Measurements from ENCODE around the gene SLC44A5.

- TF ChIP-seq CTCF (IDR thresholded peaks at IDR 0.05) (no peak), EZH2 (IDR thresholded peaks at IDR 0.05; ENCODE audit: borderline replicate concordance, insufficient read depth, low read depth, low read length, poor library complexity, severe bottlenecking) (no peak)
Measured at GRCh38 chr1:75237316-75237715, 373.6 kb downstream of the SLC44A5 start.
